Measurements from ENCODE around the gene PCBP3. TPM values are rescaled to one million over a fixed set of nuclear protein-coding genes. Genes with fewer than 3 reads are reported as not detected.
"Not testable (repeated sequence)": the region's sequence is repeated elsewhere in the genome, so short reads cannot be mapped to it uniquely, and the experiment has no call there.

PCBP3 gene
- total RNA-seq, 1 donor from 2014 or later = 9.7 TPM

- peak overlapping the region; percentile 64 for H3K27ac Mint-ChIP-seq
- peaks cover 5% of the 10 kb centered on the region for H3K27me3 Mint-ChIP-seq
- intact Hi-C loops (cut with micrococcal nuclease) = loop anchor here (5.0 kb wide), 3 partner anchors 357 to 1307 kb away; partner anchors contain the start of genes CFAP410, POFUT2 and SUMO3
- peaks cover 13% of the 10 kb centered on the region for H3K9me3 Mint-ChIP-seq
- peak; percentile 83 for DNase-seq
- peaks cover 16% of the 10 kb centered on the region for H3K4me1 Mint-ChIP-seq
- peak overlapping the region; percentile 82 for H3K4me3 Mint-ChIP-seq
- peaks cover 5% of the 10 kb centered on the region for H3K36me3 Mint-ChIP-seq (ENCODE audit: low read depth)
These were observed 749 bp downstream of the PCBP3 start for GRCh38 chr21:45644041-45644906.

GRCh38 chr21:45651921-45652320, 8.4 kb downstream of the PCBP3 start:
- intact Hi-C loops (cut with micrococcal nuclease) = no loop called here
- DNase-seq = no peak
- Mint-ChIP-seq H3K27me3 (no peaks in the 10 kb centered on the region), H3K36me3 (ENCODE audit: low read depth) (peaks cover 7% of the 10 kb centered on the region), H3K4me3 (no peak overlapping the region), H3K4me1 (peaks cover 2% of the 10 kb centered on the region), H3K27ac (no peak overlapping the region), H3K9me3 (peaks cover 12% of the 10 kb centered on the region)

- no peaks in the 10 kb centered on the region for H3K27me3 Mint-ChIP-seq
- H3K27ac Mint-ChIP-seq = no peak overlapping the region
- peaks cover 12% of the 10 kb centered on the region for H3K4me1 Mint-ChIP-seq
- intact Hi-C loops (cut with micrococcal nuclease) = no loop called here
- peaks cover 5% of the 10 kb centered on the region for H3K36me3 Mint-ChIP-seq (ENCODE audit: low read depth)
- H3K4me3 Mint-ChIP-seq = no peak overlapping the region
- DNase-seq = no peak
- peaks cover 8% of the 10 kb centered on the region for H3K9me3 Mint-ChIP-seq
These were observed 11.6 kb downstream of the PCBP3 start for GRCh38 chr21:45655124-45655523.

GRCh38 chr21:45656114-45656513, 12.6 kb downstream of the PCBP3 start:
- H3K27me3 Mint-ChIP-seq; H3K4me3 Mint-ChIP-seq; intact Hi-C loops (cut with micrococcal nuclease); H3K27ac Mint-ChIP-seq; H3K36me3 Mint-ChIP-seq (ENCODE audit: low read depth); DNase-seq; H3K9me3 Mint-ChIP-seq: not testable (repeated sequence)
- peaks cover 12% of the 10 kb centered on the region for H3K4me1 Mint-ChIP-seq

DNA sequence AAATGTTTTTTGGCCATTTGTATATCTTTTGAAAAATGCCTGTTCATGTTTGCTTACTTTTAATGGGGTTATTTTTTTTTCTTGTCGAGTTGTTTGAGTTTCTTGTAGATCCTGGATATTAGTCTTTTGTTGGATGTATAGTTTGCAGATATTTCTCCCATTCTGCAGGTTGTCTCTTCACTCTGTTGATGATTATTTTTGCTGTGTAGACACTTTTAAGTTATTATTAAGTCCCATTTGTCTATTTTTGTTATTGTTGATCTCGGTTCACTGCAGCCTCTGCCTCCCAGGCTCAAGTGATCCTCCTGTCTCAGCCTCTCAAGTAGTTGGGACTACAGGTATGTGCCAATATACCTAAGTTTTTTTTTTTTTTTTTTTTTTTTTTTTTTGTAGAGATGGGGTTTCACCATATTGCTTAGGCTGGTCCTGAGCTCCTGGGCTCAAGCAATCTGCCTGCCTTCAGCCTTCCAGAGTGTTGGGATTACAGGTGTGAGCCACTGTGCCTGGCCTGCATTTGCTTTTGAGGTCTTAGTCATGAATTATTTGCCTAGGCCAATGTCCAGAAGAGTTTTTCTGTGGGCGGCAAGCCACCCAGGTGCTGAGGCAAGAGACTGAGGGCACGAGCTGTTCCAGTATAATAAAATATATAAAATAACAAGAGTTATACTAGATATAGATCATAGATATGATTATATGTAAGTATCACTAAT, 18.5 kb downstream of the PCBP3 start:
- H3K27me3 Mint-ChIP-seq; H3K4me3 Mint-ChIP-seq; DNase-seq; intact Hi-C loops (cut with micrococcal nuclease); H3K27ac Mint-ChIP-seq; H3K4me1 Mint-ChIP-seq: not testable (repeated sequence)
- H3K36me3 Mint-ChIP-seq (ENCODE audit: low read depth) = peaks cover 10% of the 10 kb centered on the region
- peaks cover 18% of the 10 kb centered on the region for H3K9me3 Mint-ChIP-seq

DNA sequence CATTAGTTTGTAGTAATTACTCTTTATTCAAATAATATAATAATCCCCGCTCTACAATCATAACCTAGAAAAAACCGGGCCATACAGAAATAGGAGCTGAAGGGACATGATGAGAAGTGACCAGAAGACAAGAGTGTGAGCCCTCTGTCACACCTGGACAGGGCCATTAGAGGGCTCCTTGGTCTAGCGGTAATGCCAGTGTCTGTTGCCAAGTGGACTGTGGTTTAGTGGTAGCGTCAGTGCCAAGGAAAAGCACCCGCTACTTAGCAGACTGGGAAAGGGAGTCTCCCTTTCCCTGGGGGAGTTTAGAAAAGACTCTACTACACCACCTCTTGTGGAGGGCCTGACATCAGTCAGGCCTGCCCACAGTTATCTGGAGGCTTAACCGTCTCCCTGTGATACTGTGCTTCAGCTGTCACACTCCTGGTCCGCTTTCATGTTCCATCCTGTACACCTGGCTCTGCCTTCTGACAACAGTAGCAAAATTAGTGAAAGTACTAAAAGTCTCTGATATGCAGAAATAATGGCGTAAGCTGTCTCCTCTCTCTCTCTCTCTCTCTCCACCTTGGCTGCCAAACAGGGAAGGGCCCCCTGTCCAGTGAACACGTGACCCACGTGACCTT, 19.2 kb downstream of the PCBP3 start:
- intact Hi-C loops (cut with micrococcal nuclease) = not testable (repeated sequence)
- H3K36me3 Mint-ChIP-seq (ENCODE audit: low read depth) = peaks cover 12% of the 10 kb centered on the region

GRCh38 chr21:45669382-45669781, 25.9 kb downstream of the PCBP3 start:
- Mint-ChIP-seq H3K4me1 (peaks cover 3% of the 10 kb centered on the region), H3K4me3 (no peak overlapping the region), H3K36me3 (ENCODE audit: low read depth) (peaks cover 23% of the 10 kb centered on the region), H3K27ac (no peak overlapping the region), H3K27me3 (no peaks in the 10 kb centered on the region), H3K9me3 (peaks cover 13% of the 10 kb centered on the region)
- DNase-seq = no peak
- intact Hi-C loops (cut with micrococcal nuclease) = no loop called here

More for the DNA sequence above, 19.2 kb downstream of the PCBP3 start:
- H3K9me3 Mint-ChIP-seq = peaks cover 18% of the 10 kb centered on the region
- H3K4me3 Mint-ChIP-seq, H3K4me1 Mint-ChIP-seq, DNase-seq, H3K27ac Mint-ChIP-seq, H3K27me3 Mint-ChIP-seq: not testable (repeated sequence)

- Mint-ChIP-seq H3K4me3 (no peak overlapping the region), H3K9me3 (peaks cover 13% of the 10 kb centered on the region), H3K4me1 (peaks cover 3% of the 10 kb centered on the region), H3K27ac (no peak overlapping the region), H3K36me3 (ENCODE audit: low read depth) (peaks cover 30% of the 10 kb centered on the region), H3K27me3 (no peaks in the 10 kb centered on the region)
- DNase-seq = no peak
- intact Hi-C loops (cut with micrococcal nuclease) = no loop called here
These were observed 27.2 kb downstream of the PCBP3 start for GRCh38 chr21:45670731-45671130.

GRCh38 chr21:45678790-45679189, 35.3 kb downstream of the PCBP3 start:
- peak; percentile 64 for DNase-seq
- H3K27me3 Mint-ChIP-seq; H3K27ac Mint-ChIP-seq; H3K9me3 Mint-ChIP-seq; H3K4me3 Mint-ChIP-seq; H3K4me1 Mint-ChIP-seq; intact Hi-C loops (cut with micrococcal nuclease): not testable (repeated sequence)
- H3K36me3 Mint-ChIP-seq (ENCODE audit: low read depth) = peaks cover 11% of the 10 kb centered on the region

GRCh38 chr21:45680215-45680614, 36.7 kb downstream of the PCBP3 start:
- Mint-ChIP-seq H3K27me3 (no peaks in the 10 kb centered on the region), H3K27ac (no peak overlapping the region), H3K4me3 (no peak overlapping the region), H3K36me3 (ENCODE audit: low read depth) (peaks cover 2% of the 10 kb centered on the region), H3K4me1 (peaks cover 2% of the 10 kb centered on the region), H3K9me3 (peaks cover 6% of the 10 kb centered on the region)
- DNase-seq = no peak
- intact Hi-C loops (cut with micrococcal nuclease) = no loop called here

- intact Hi-C loops (cut with micrococcal nuclease) = no loop called here
These were observed 51.6 kb downstream of the PCBP3 start for GRCh38 chr21:45695086-45695485.

GRCh38 chr21:45698493-45699184, 55.1 kb downstream of the PCBP3 start:
- Mint-ChIP-seq H3K36me3 (ENCODE audit: low read depth) (peaks cover 12% of the 10 kb centered on the region), H3K9me3 (peaks cover 17% of the 10 kb centered on the region), H3K27ac (no peak overlapping the region), H3K4me1 (peaks cover 23% of the 10 kb centered on the region), H3K27me3 (no peaks in the 10 kb centered on the region), H3K4me3 (no peak overlapping the region)
- intact Hi-C loops (cut with micrococcal nuclease) = no loop called here
- no peak for DNase-seq

More at GRCh38 chr21:45695086-45695485, 51.6 kb downstream of the PCBP3 start:
- peaks cover 11% of the 10 kb centered on the region for H3K36me3 Mint-ChIP-seq (ENCODE audit: low read depth)
- peaks cover 17% of the 10 kb centered on the region for H3K9me3 Mint-ChIP-seq
- DNase-seq = no peak
- H3K4me3 Mint-ChIP-seq = no peak overlapping the region
- H3K4me1 Mint-ChIP-seq = peaks cover 19% of the 10 kb centered on the region
- H3K27ac Mint-ChIP-seq = no peak overlapping the region
- no peaks in the 10 kb centered on the region for H3K27me3 Mint-ChIP-seq

DNA sequence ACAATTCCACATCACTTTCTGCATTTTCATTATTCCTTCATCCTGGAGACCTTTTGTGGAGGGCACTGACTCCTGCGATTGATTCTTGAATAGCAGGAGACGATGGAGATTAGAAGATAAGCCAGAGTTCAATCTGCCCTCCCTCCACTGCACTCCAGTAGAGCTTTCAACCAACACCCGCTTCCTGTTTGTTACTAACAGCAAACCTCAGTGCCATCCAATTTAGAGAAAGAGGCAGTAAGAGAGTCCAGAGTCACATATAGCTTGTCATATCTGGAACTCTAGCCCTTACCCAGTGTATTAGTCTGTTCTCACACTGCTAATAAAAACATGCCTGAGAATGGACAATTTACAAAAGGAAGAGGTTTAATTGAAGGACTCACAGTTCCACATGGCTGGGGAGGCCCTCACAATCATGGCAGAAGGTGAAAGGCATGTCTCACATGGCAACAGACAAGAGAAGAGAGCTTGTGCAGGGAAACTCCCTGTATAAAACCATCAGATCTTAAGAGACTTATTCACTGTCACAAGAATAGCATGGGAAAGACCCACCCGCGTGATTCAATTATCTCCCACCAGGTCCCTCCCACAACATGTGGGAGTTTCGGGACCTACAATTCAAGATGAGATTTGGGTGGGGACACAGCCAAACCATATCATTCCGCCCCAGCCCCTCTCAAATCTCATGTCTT, 55.9 kb downstream of the PCBP3 start:
- peaks cover 17% of the 10 kb centered on the region for H3K9me3 Mint-ChIP-seq
- no peaks in the 10 kb centered on the region for H3K27me3 Mint-ChIP-seq
- H3K27ac Mint-ChIP-seq = peak overlapping the region; percentile 49
- H3K4me3 Mint-ChIP-seq = no peak overlapping the region
- H3K4me1 Mint-ChIP-seq = peaks cover 23% of the 10 kb centered on the region
- H3K36me3 Mint-ChIP-seq (ENCODE audit: low read depth) = peaks cover 12% of the 10 kb centered on the region
- intact Hi-C loops (cut with micrococcal nuclease) = no loop called here
- DNase-seq = peak; percentile 64

All from activated CD4-positive, alpha-beta T cell treated with anti-CD3 and anti-CD28 coated beads, Interleukin-2, amount 10 ng/mL, durations not matched to agents 24 days and 14 days (primary cell).